Uterus (tissue), 2 donors: ENCODE data around the gene ABCC8.

Source experiments
- CTCF ChIP-seq, 4 experiments: fragments of 200-600 bp in 2 of 4; fragments of 450-650 bp in 2 of 4; sonication (generic) in 2 of 4; IDR thresholded peaks; one replicate each; pipeline ENCODE4 v1.5.1; 2016 to 2019; ENCODE audit warnings: antibody characterized with exemption in 4 of 4, mild to moderate bottlenecking in 2 of 4, moderate library complexity in 1 of 4
- POLR2A ChIP-seq, 2 donors: fragments of 450-650 bp; IDR thresholded peaks; one replicate each; pipeline ENCODE4 v1.6.1; 2016; ENCODE audit warnings: antibody characterized with exemption in 2 of 2, mild to moderate bottlenecking in 1 of 2, moderate library complexity in 1 of 2

DNA sequence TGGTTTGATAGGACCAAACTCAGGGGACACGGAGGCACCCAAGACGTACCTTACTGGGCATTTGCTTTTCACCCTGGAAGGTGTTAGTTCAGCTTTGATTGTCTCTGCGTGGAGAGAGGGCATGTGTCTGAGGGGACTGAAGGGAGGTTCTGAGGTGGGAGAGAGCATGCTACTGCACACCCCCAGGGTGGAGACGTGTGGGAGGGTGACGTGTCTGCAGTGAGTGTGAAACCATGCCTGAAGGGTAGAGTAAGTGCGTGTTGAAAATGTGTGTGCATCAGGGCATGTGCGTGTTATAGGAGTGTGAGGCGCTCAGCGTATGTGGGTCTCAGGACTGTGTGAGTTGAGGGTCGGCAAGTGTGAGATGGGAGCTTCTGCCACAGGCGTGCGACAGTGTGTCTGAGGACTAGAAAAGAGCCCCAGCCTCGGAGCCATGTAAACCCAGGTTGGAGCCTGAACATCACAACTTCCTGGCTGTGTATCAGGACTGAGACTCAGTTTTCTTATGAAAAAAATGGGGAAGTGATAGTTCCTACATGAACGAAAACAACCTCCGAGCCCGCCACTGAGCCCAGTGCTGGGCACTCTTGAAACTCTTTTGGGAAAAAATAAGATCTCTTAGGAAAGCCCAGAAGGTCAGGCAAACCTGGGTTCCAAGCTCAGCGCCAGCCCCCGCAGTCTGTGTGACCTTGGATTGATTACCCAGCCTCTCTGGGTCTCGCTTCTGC lies 76.4 kb downstream of the ABCC8 start:
- TF ChIP-seq CTCF (IDR thresholded peaks at IDR 0.05) (no peak), POLR2A (IDR thresholded peaks at IDR 0.05) (no peak)
